Nephron progenitor cell (in vitro differentiated cells): Measurements from ENCODE around the gene ZNF750.

ENCODE experiments used
- DNase-seq: peaks from one replicate; pipeline ENCODE4 v3.0.0; 2021
- H3K27ac Mint-ChIP-seq: 2 replicates; pipeline ENCODE4 v1.8.0; 2021; ENCODE audit warnings: mild to moderate bottlenecking, moderate library complexity, mixed read lengths
- H3K27me3 Mint-ChIP-seq: 2 replicates; pipeline ENCODE4 v1.8.0; 2021; ENCODE audit warnings: mild to moderate bottlenecking, low read depth, mixed read lengths; ENCODE audit not compliant: poor library complexity
- H3K36me3 Mint-ChIP-seq: 2 replicates; pipeline ENCODE4 v1.8.0; 2021; ENCODE audit warnings: low read depth, mixed read lengths
- H3K4me1 Mint-ChIP-seq: 2 replicates; pipeline ENCODE4 v1.8.0; 2021; ENCODE audit warnings: mixed read lengths
- H3K4me3 Mint-ChIP-seq: 2 replicates; pipeline ENCODE4 v1.8.0; 2021; ENCODE audit warnings: mild to moderate bottlenecking, moderate library complexity, mixed read lengths
- H3K9me3 Mint-ChIP-seq: 2 replicates; pipeline ENCODE4 v1.8.0; 2021; ENCODE audit warnings: mild to moderate bottlenecking, moderate library complexity, mixed read lengths
- TF ChIP-seq, protein P1 (sequence below): fragments of 200-600 bp; sonication (generic); IDR thresholded peaks from 2 replicates; pipeline ENCODE4 v1.5.0; 2021; ENCODE audit warnings: antibody characterized with exemption

The ZNF750 gene

DNA sequence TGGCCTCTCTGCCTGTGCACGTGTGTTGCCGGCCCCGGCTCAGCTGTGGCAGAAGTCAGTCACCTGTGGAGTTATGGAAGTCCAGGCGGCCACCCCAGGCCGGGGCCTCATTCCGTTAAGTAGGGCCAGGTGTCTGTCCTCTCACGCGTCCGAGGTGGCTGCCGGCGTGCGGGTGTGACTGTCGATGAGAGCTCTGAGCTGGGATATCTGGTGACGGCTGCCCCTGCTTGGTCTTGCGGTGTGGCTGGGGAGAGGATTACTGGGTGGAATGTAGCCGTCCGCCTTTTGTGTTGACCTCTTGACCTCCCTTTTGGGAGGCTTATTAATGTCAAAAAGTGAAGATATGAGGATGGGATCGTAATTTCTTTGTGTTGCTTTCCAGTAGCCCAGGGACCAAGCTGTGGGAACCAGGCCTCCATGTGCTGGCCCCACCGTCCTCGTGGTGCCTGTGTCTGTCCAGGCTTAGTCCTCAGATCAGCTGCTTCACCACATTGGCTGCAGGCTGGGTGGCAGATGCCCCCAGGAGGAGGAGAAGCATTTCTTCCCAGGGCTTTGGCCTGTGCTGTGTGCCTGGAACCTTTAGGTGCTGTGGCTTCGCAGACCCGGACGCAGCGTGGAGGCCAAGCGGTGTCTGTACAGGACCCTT lies 23.0 kb upstream of the ZNF750 start:
- H3K27ac Mint-ChIP-seq = peak overlapping the region; percentile 79
- H3K4me1 Mint-ChIP-seq = peaks cover 99% of the 10 kb centered on the region
- peak overlapping the region; percentile 35 for H3K4me3 Mint-ChIP-seq

GRCh38 chr17:82862191-82862590 lies 22.4 kb upstream of the ZNF750 start:
- Mint-ChIP-seq H3K36me3 (peaks cover 11% of the 10 kb centered on the region), H3K4me3 (peak overlapping the region; percentile 35), H3K9me3 (peaks cover 2% of the 10 kb centered on the region), H3K27me3 (peaks cover 5% of the 10 kb centered on the region), H3K4me1 (peaks cover 95% of the 10 kb centered on the region), H3K27ac (peak overlapping the region; percentile 79)
- TF ChIP-seq, protein P1, sequence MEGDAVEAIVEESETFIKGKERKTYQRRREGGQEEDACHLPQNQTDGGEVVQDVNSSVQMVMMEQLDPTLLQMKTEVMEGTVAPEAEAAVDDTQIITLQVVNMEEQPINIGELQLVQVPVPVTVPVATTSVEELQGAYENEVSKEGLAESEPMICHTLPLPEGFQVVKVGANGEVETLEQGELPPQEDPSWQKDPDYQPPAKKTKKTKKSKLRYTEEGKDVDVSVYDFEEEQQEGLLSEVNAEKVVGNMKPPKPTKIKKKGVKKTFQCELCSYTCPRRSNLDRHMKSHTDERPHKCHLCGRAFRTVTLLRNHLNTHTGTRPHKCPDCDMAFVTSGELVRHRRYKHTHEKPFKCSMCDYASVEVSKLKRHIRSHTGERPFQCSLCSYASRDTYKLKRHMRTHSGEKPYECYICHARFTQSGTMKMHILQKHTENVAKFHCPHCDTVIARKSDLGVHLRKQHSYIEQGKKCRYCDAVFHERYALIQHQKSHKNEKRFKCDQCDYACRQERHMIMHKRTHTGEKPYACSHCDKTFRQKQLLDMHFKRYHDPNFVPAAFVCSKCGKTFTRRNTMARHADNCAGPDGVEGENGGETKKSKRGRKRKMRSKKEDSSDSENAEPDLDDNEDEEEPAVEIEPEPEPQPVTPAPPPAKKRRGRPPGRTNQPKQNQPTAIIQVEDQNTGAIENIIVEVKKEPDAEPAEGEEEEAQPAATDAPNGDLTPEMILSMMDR = no peak
- DNase-seq = no peak

More for the DNA sequence above, 23.0 kb upstream of the ZNF750 start:
- no peak for DNase-seq
- H3K27me3 Mint-ChIP-seq = peaks cover 5% of the 10 kb centered on the region
- TF ChIP-seq, protein P1 = no peak
- no peaks in the 10 kb centered on the region for H3K9me3 Mint-ChIP-seq
- H3K36me3 Mint-ChIP-seq = peaks cover 7% of the 10 kb centered on the region

GRCh38 chr17:82861393-82861775 lies 21.6 kb upstream of the ZNF750 start:
- H3K27ac Mint-ChIP-seq = no peak overlapping the region
- peaks cover 16% of the 10 kb centered on the region for H3K36me3 Mint-ChIP-seq
- no peak for DNase-seq
- H3K27me3 Mint-ChIP-seq = peaks cover 5% of the 10 kb centered on the region
- peaks cover 5% of the 10 kb centered on the region for H3K9me3 Mint-ChIP-seq
- H3K4me1 Mint-ChIP-seq = peaks cover 90% of the 10 kb centered on the region
- TF ChIP-seq, protein P1 = no peak
- no peak overlapping the region for H3K4me3 Mint-ChIP-seq

GRCh38 chr17:82860606-82861392 lies 21.0 kb upstream of the ZNF750 start:
- Mint-ChIP-seq H3K27ac (peak overlapping the region; percentile 99), H3K27me3 (peaks cover 5% of the 10 kb centered on the region), H3K4me3 (no peak overlapping the region), H3K36me3 (peaks cover 21% of the 10 kb centered on the region), H3K9me3 (peaks cover 8% of the 10 kb centered on the region), H3K4me1 (peaks cover 84% of the 10 kb centered on the region)
- DNase-seq = peak; percentile 39
- TF ChIP-seq, protein P1 = no peak

DNA sequence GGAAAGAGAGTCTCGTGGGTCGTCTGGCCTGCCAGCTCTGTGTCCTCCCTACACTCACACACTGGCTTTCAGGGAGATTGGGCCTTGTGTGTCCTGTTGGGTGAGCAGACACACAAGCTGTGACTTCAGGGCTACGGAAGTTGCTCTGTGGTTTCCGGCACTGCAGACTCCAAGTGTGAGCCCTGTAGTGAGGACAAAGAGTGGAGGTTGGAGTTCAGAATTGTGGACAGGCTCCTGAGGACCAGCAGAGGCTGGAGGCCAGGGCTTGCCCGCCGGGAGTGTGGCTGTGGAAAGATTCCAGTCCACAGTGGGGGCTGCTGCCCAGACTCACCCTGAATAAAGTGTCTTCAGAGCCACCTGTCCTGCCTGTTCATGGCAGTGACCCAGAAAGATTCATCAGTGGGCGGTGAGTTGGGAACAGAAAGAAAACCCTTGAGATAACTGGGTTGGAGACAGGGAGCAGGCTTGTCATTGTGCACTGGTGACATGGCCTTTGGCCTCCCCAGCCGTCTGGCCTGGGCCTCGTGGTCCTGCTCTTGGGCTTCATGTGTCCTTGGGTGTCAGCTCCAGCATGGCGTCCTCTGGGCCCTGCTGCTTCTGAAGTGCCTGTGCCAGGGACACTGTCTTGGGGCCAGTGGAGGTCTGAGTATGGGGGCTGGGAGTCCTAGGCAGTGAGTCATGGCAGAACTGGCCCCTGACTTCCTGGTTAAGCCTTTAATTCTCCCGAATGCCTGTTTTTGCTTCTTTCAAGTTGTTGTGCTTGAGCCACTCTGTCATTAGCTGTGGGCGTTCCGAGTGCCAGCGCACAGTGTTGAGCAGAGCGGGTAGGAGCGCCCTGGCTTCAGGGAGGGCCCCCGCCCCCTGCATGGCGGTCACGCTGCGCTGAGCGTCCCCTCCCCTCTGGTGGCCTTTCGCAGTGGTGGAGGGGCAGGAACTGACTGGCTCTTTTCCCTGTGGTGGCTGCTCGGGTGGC lies 19.9 kb upstream of the ZNF750 start:
- Mint-ChIP-seq H3K4me1 (peaks cover 73% of the 10 kb centered on the region), H3K9me3 (peaks cover 8% of the 10 kb centered on the region), H3K27ac (peak overlapping the region; percentile 99), H3K36me3 (peaks cover 26% of the 10 kb centered on the region), H3K4me3 (peak overlapping the region; percentile 26), H3K27me3 (peaks cover 3% of the 10 kb centered on the region)
- DNase-seq = peak; percentile 71
- TF ChIP-seq, protein P1 = no peak
